Uterus (tissue), 4 donors: Measurements from ENCODE around the gene VIPR2. TPM values are rescaled to one million over a fixed set of nuclear protein-coding genes. Genes with fewer than 3 reads are reported as not detected.

Source experiments
- DNase-seq, 2 donors: peaks; one replicate each; pipeline ENCODE4 v3.0.0-alpha.2; 2019 to 2020
- H3K27ac ChIP-seq, 2 donors: fragments of 200-600 bp; sonication (generic); 1 replicate in 1 of 2; 2 replicates in 1 of 2; pipeline ENCODE4 v1.5.1; 2016 to 2018
- H3K27me3 ChIP-seq, 2 donors: fragments of 200-600 bp; sonication (generic); one replicate each; pipeline ENCODE4 v1.5.1; 2018 to 2019; ENCODE audit warnings: control low read depth in 1 of 2
- H3K36me3 ChIP-seq, 2 donors: fragments of 200-600 bp; sonication (generic); one replicate each; pipeline ENCODE4 v1.5.1; 2019; ENCODE audit warnings: control low read depth in 1 of 2
- H3K4me1 ChIP-seq, 2 donors: fragments of 200-600 bp; sonication (generic); one replicate each; pipeline ENCODE4 v1.5.1; 2018 to 2019; ENCODE audit warnings: control low read depth in 1 of 2
- H3K4me3 ChIP-seq, 2 donors: fragments of 200-600 bp; sonication (generic); 1 replicate in 1 of 2; 2 replicates in 1 of 2; pipeline ENCODE4 v1.5.1; 2018 to 2019; ENCODE audit warnings: mild to moderate bottlenecking in 1 of 2
- H3K9me3 ChIP-seq, 2 donors: fragments of 200-600 bp; sonication (generic); one replicate each; pipeline ENCODE4 v1.5.1; 2019; ENCODE audit warnings: control low read depth in 1 of 2
- CTCF ChIP-seq, 4 experiments: fragments of 200-600 bp in 2 of 4; fragments of 450-650 bp in 2 of 4; sonication (generic) in 2 of 4; IDR thresholded peaks; one replicate each; pipeline ENCODE4 v1.5.1; 2016 to 2019; ENCODE audit warnings: antibody characterized with exemption in 4 of 4, mild to moderate bottlenecking in 2 of 4, moderate library complexity in 1 of 4
- POLR2A ChIP-seq, 2 donors: fragments of 450-650 bp; IDR thresholded peaks; one replicate each; pipeline ENCODE4 v1.6.1; 2016; ENCODE audit warnings: antibody characterized with exemption in 2 of 2, mild to moderate bottlenecking in 1 of 2, moderate library complexity in 1 of 2
- intact Hi-C: fragments of 100-400 bp; cut with DNase I; formaldehyde crosslinking; loops from one replicate; pipeline ENCODE4 v1.15.1; 2023; ENCODE audit warnings: low total_unique reads
- total RNA-seq, 4 donors: library from RNA; depleted of rRNA in 3 of 4; stranded (reverse); fragments of >200 nt in 3 of 4; gene quantifications; one replicate each; pipeline versions ENCODE4 v1.1.0 to v1.2.4, GENCODE V29; 2014 to 2023
- donor health status: DM: yes; HTN: yes; CAD: no.

VIPR2 gene
- total RNA-seq, 4 donors from 2014 or later, result 3.1 to 9.8 (median 4.5) TPM

- no peaks in the 10 kb centered on the region for H3K27me3 ChIP-seq
- no peak for TF ChIP-seq POLR2A (IDR thresholded peaks at IDR 0.05)
- no peak for TF ChIP-seq CTCF (IDR thresholded peaks at IDR 0.05)
- intact Hi-C loops, result no loop called here
- no peaks in the 10 kb centered on the region for H3K36me3 ChIP-seq
- no peak overlapping the region for H3K4me3 ChIP-seq
- DNase-seq, result no peak
- no peak overlapping the region for H3K27ac ChIP-seq
- H3K4me1 ChIP-seq, result no peaks in the 10 kb centered on the region
- H3K9me3 ChIP-seq, result no peaks in the 10 kb centered on the region
Measured at GRCh38 chr7:159092701-159093121, 52.0 kb downstream of the VIPR2 start.

DNA sequence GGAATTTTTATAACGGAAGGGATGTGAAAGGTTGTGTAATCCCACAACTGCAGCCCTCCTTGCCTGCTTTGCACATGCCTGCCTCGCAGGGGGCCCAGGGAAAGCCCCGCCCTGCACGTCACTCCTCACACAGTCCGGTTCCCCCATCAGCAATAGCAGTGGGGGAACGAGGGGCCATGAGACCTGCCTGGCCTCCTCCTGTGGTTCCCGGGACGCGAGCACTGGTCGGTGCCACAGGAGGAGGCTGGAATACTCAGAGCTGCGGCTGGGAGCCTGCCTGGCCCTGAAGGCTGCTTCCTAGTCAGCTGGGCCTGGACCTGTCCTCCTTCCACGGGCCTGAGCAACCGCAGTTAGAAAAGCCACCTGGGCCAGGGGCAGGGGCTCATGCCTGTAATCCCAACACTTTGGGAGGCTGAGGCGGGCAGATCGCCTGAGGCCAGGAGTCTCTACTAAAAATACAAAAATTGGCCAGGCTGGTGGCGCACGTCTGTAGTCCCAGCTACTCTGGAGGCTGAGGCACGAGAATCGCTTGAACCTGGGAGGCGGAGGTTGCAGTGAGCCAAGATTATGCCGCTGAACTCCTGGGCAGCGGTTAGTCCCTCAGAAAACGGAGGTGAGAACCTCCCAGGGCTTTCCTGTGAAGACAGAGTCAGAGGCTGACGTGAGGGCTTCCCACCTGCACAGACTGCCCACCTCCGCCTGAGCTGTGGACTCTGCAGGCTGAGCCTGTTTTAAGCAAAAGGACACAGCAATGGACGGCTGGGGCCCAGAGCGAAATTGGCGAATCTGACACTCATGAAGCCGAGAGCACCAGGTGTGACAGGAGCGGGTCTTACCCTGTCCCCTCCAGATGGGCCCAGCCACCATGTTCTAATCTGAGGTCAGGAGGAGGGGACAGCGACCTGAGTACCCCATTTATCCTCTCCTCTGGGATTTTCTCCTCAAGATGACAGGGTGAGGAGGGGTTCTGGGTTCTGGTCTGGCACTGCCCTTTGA is 52.9 kb downstream of the VIPR2 start:
- intact Hi-C loops, result no loop called here
- no peaks in the 10 kb centered on the region for H3K4me1 ChIP-seq
- no peak for DNase-seq
- no peak overlapping the region for H3K4me3 ChIP-seq
- H3K27ac ChIP-seq, result no peak overlapping the region
- TF ChIP-seq CTCF (IDR thresholded peaks at IDR 0.05) (no peak), POLR2A (IDR thresholded peaks at IDR 0.05) (no peak)
- H3K36me3 ChIP-seq, result no peaks in the 10 kb centered on the region
- H3K9me3 ChIP-seq, result no peaks in the 10 kb centered on the region
- H3K27me3 ChIP-seq, result no peaks in the 10 kb centered on the region

DNA sequence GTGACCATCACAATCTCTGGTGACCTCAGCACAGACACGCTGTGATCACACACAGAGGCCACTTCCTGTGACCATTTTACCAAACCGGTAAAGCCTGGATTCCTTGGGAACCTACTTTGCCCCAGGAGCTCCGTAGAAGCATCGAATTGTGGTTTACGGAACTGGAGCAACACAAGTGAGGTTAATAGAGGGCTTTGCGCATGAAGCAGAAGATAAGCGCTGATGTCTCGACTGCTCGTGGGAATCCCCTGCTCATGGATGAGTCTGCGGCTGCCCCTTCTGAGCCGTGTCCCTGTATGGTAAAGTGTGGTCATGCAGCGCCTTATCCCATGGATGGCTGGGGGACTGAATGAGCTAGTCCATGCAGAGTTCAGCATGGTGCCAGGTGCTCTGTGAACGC is 53.6 kb downstream of the VIPR2 start:
- Histone ChIP-seq H3K4me1 (no peaks in the 10 kb centered on the region), H3K27ac (no peak overlapping the region), H3K27me3 (no peaks in the 10 kb centered on the region), H3K9me3 (no peaks in the 10 kb centered on the region), H3K4me3 (no peak overlapping the region), H3K36me3 (no peaks in the 10 kb centered on the region)
- DNase-seq, result no peak
- TF ChIP-seq CTCF (IDR thresholded peaks at IDR 0.05), result no peak
- TF ChIP-seq POLR2A (IDR thresholded peaks at IDR 0.05), result no peak
- intact Hi-C loops, result no loop called here

DNA sequence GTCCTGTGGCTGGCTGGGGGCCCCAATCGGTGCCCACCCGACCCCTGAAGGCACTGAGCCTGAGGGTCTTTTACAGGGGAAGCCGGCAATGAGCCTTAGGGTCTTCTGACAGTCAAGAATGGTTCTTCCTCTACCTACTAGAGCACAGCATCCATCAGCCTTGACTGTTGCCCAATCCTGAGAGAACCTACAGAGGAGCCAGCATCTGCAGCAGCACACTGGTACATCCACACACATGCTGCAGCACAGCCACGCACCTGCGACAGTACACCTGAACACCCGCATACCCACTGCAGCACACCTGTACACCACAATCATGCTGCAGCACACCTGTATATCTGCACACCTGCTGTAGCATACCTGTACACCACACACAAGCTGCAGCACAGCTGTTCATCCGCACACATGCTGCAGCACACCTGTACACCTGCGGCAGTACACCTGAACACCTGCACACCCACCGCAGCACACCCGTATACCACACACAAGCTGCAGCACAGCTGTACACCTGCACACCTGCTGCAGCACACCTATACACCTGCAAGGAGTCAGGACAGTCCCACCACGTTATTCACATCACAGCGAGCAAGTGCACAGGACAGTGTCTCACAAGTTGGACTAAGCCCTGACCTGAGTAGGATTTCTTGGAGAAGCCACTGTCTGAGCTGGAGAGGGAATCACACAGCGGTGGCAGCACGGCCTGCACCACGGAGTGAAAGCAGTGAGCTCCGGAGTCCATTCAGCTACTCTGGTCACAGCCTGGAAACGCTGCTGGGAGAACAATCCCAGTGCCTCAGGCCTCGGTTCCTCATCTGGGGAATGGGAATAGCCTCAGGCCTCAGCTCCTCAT is 56.4 kb downstream of the VIPR2 start:
- intact Hi-C loops, result no loop called here
- no peak for DNase-seq
- Histone ChIP-seq H3K27ac (no peak overlapping the region), H3K27me3 (no peaks in the 10 kb centered on the region), H3K4me1 (no peaks in the 10 kb centered on the region), H3K4me3 (no peak overlapping the region), H3K36me3 (no peaks in the 10 kb centered on the region), H3K9me3 (no peaks in the 10 kb centered on the region)
- TF ChIP-seq CTCF (IDR thresholded peaks at IDR 0.05) (no peak), POLR2A (IDR thresholded peaks at IDR 0.05) (no peak)
